Erythroblast (primary cell): ENCODE data around the gene CDH18.
"Not testable (repeated sequence)": the region's sequence is repeated elsewhere in the genome, so short reads cannot be mapped to it uniquely, and the experiment has no call there.

Experiments used
- DNase-seq, 2 experiments: peaks; one replicate each; lab custom pipeline; 2025; lab: John Stamatoyannopoulos, UW
- GATA1 ChIP-seq: IDR thresholded peaks from 2 replicates; pipeline ENCODE4 v1.6.1; 2011; ENCODE audit warnings: low read depth, mild to moderate bottlenecking, control low read depth, low read length, moderate library complexity
- POLR2A ChIP-seq: IDR thresholded peaks from 2 replicates; pipeline ENCODE4 v1.6.1; 2011; ENCODE audit warnings: mild to moderate bottlenecking, low read length

The CDH18 gene

GRCh38 chr5:19790829-19791466, 197.1 kb downstream of the CDH18 start:
- TF ChIP-seq GATA1, result no peak
- TF ChIP-seq POLR2A, result no peak
- no peak for DNase-seq

GRCh38 chr5:19782566-19782965, 205.4 kb downstream of the CDH18 start:
- DNase-seq, result no peak
- TF ChIP-seq POLR2A, result no peak
- no peak for TF ChIP-seq GATA1

- TF ChIP-seq GATA1 (no peak), POLR2A (no peak)
- no peak for DNase-seq
Measured at GRCh38 chr5:19777363-19777762, 210.6 kb downstream of the CDH18 start.

GRCh38 chr5:19776886-19777285, 211.1 kb downstream of the CDH18 start:
- DNase-seq, result not testable (repeated sequence)

GRCh38 chr5:19771174-19771835, 216.7 kb downstream of the CDH18 start:
- no peak for DNase-seq
- TF ChIP-seq POLR2A (no peak), GATA1 (no peak)

- no peak for DNase-seq
- TF ChIP-seq GATA1 (no peak), POLR2A (no peak)
Measured at GRCh38 chr5:19770396-19770795, 217.6 kb downstream of the CDH18 start.

- TF ChIP-seq GATA1 (no peak), POLR2A (no peak)
- no peak for DNase-seq
Measured at GRCh38 chr5:19767987-19768386, 220.0 kb downstream of the CDH18 start.

GRCh38 chr5:19753579-19753978, 234.4 kb downstream of the CDH18 start:
- no peak for DNase-seq
- TF ChIP-seq GATA1 (no peak), POLR2A (no peak)

- TF ChIP-seq GATA1, result no peak
- TF ChIP-seq POLR2A, result no peak
- no peak for DNase-seq
Measured at GRCh38 chr5:19751326-19751725, 236.7 kb downstream of the CDH18 start.

GRCh38 chr5:19745247-19745646, 242.8 kb downstream of the CDH18 start:
- DNase-seq, result no peak
- TF ChIP-seq POLR2A (no peak), GATA1 (no peak)

GRCh38 chr5:19739671-19740070, 248.3 kb downstream of the CDH18 start:
- TF ChIP-seq POLR2A (no peak), GATA1 (no peak)
- DNase-seq, result no peak

GRCh38 chr5:19734776-19735175, 253.2 kb downstream of the CDH18 start:
- no peak for DNase-seq
- TF ChIP-seq POLR2A (no peak), GATA1 (no peak)

- no peak for DNase-seq
- TF ChIP-seq POLR2A (no peak), GATA1 (no peak)
Measured at GRCh38 chr5:19733612-19734495, 254.1 kb downstream of the CDH18 start.

GRCh38 chr5:19728571-19728970, 259.4 kb downstream of the CDH18 start:
- TF ChIP-seq POLR2A, result no peak
- TF ChIP-seq GATA1, result no peak

More at GRCh38 chr5:19728571-19728970, 259.4 kb downstream of the CDH18 start:
- no peak for DNase-seq
